H1 (cell line): ENCODE measurements around the gene ACOT11. TPM values are rescaled to one million over a fixed set of nuclear protein-coding genes. Genes with fewer than 3 reads are reported as not detected.

Experiments used
- RBBP5 ChIP-seq: IDR thresholded peaks from 2 replicates; pipeline ENCODE4 v1.7.1; 2012; ENCODE audit warnings: low read depth, mild to moderate bottlenecking, inconsistent platforms, low read length, moderate library complexity, borderline replicate concordance
- polyA plus RNA-seq, 7 experiments: library from polyadenylated mRNA; depleted of rRNA in 3 of 7; stranded (reverse) in 5 of 7; unstranded in 2 of 7; fragments of >200 nt in 5 of 7; fragments of 200-250 nt in 2 of 7; gene quantifications; 1 replicate in 5 of 7; 2 replicates in 1 of 7; 4 replicates in 1 of 7; pipeline versions ENCODE4 v1.2.1 to v1.2.3, GENCODE V29; 2011 to 2013; ENCODE audit warnings: missing spikeins in 2 of 7, mixed read lengths in 2 of 7
- total RNA-seq: library from RNA; stranded (reverse); fragmentation: NEBNext Ultra II Directional; extraction: Animal tissue kit (Norgen Biotek cat#: 25700); gene quantifications from 2 replicates; pipeline ENCODE4 v1.2.1, GENCODE V29; 2021
- TF ChIP-seq, protein P1 (sequence below): IDR thresholded peaks from 2 replicates; pipeline ENCODE4 v1.6.1; 2012; ENCODE audit warnings: inconsistent platforms

Gene ACOT11
- total and polyA plus RNA-seq, 2 of the 8 experiments (the other 6 are each of a cell fraction or from before 2014, with no cell fraction given): 3.8 to 4.5 TPM

GRCh38 chr1:54599211-54599823 lies 51.3 kb downstream of the ACOT11 start (continued):
- TF ChIP-seq RBBP5: no peak
- TF ChIP-seq, protein P1, sequence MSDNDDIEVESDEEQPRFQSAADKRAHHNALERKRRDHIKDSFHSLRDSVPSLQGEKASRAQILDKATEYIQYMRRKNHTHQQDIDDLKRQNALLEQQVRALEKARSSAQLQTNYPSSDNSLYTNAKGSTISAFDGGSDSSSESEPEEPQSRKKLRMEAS: no peak
